Sigmoid colon (tissue), 7 donors: ENCODE data around the gene KMT2C. TPM values are rescaled to one million over a fixed set of nuclear protein-coding genes. Genes with fewer than 3 reads are reported as not detected.
A peak's percentile ranks its signal among the peaks of the same experiment; 100 is the strongest.
"Not testable (repeated sequence)": the region's sequence is repeated elsewhere in the genome, so short reads cannot be mapped to it uniquely, and the experiment has no call there.

Experiments
- DNase-seq: peaks from one replicate; pipeline ENCODE4 v3.0.0-alpha.2; 2019
- H3K27ac ChIP-seq, 4 donors: fragments of 200-600 bp; sonication (generic); one replicate each; pipeline ENCODE4 v1.5.1; 2016 to 2019; ENCODE audit warnings: mild to moderate bottlenecking in 1 of 4
- H3K27me3 ChIP-seq, 3 donors: fragments of 200-600 bp; sonication (generic); one replicate each; pipeline ENCODE4 v1.5.1; 2019; ENCODE audit warnings: mild to moderate bottlenecking in 1 of 3
- H3K36me3 ChIP-seq, 4 donors: fragments of 200-600 bp; sonication (generic); one replicate each; pipeline ENCODE4 v1.5.1; 2016 to 2019
- H3K4me1 ChIP-seq, 4 donors: fragments of 200-600 bp; sonication (generic); one replicate each; pipeline ENCODE4 v1.5.1; 2017 to 2019
- H3K4me3 ChIP-seq, 4 donors: fragments of 200-600 bp; sonication (generic); one replicate each; pipeline ENCODE4 v1.5.1; 2017 to 2019; ENCODE audit warnings: mild to moderate bottlenecking in 2 of 4, moderate library complexity in 1 of 4
- H3K9me3 ChIP-seq, 4 donors: fragments of 200-600 bp in 3 of 4; sonication (generic) in 3 of 4; one replicate each; pipeline versions ENCODE4 v1.5.1 to v1.6.1; 2013 to 2019
- CTCF ChIP-seq, 4 experiments: fragments of 450-650 bp in 3 of 4; fragments of 200-600 bp in 1 of 4; IDR thresholded peaks; one replicate each; pipeline ENCODE4 v1.5.1; 2016 to 2019; ENCODE audit warnings: antibody characterized with exemption in 4 of 4, mild to moderate bottlenecking in 3 of 4, moderate library complexity in 2 of 4
- EP300 ChIP-seq, 4 donors: sonication (generic); formaldehyde crosslinking; IDR thresholded peaks; one replicate each; pipeline ENCODE4 v1.6.1; 2017; ENCODE audit warnings: antibody characterized with exemption in 4 of 4
- POLR2A ChIP-seq, 2 donors: fragments of 450-650 bp; IDR thresholded peaks; one replicate each; pipeline ENCODE4 v1.6.1; 2016; ENCODE audit warnings: antibody characterized with exemption in 2 of 2, mild to moderate bottlenecking in 2 of 2, moderate library complexity in 2 of 2
- POLR2AphosphoS5 ChIP-seq, 4 donors: sonication (generic); formaldehyde crosslinking; IDR thresholded peaks; one replicate each; pipeline ENCODE4 v1.6.1; 2017; ENCODE audit warnings: antibody characterized with exemption in 4 of 4
- WGBS, 2 donors: extraction: QIAGEN DNeasy Blood & Tissue Kit; methylation state at CpG; one replicate each; pipeline ENCODE4 v1.1.7; 2013; 5-methylcytosine and 5-hydroxymethylcytosine counted together
- intact Hi-C: fragments of 100-400 bp; cut with DNase I; formaldehyde crosslinking; loops from one replicate; pipeline ENCODE4 v1.15.1; 2023
- polyA plus RNA-seq, 3 donors: library from polyadenylated mRNA; stranded (reverse); fragments of 200-250 nt; gene quantifications; one replicate each; pipeline ENCODE4 v1.2.3, GENCODE V29; 2013
- total RNA-seq, 4 donors: library from RNA; depleted of rRNA; stranded (reverse); fragments of >200 nt; gene quantifications; one replicate each; pipeline ENCODE4 v1.1.0, GENCODE V29; 2016
- donor health status: healthy with polysubstance abuse.
- donor health status: Bipolar disorder and iron deficiency.
- donor health status: healthy.

Gene KMT2C
- total and polyA plus RNA-seq, 7 donors = 7.4 to 75.6 (median 46.4) TPM

DNA sequence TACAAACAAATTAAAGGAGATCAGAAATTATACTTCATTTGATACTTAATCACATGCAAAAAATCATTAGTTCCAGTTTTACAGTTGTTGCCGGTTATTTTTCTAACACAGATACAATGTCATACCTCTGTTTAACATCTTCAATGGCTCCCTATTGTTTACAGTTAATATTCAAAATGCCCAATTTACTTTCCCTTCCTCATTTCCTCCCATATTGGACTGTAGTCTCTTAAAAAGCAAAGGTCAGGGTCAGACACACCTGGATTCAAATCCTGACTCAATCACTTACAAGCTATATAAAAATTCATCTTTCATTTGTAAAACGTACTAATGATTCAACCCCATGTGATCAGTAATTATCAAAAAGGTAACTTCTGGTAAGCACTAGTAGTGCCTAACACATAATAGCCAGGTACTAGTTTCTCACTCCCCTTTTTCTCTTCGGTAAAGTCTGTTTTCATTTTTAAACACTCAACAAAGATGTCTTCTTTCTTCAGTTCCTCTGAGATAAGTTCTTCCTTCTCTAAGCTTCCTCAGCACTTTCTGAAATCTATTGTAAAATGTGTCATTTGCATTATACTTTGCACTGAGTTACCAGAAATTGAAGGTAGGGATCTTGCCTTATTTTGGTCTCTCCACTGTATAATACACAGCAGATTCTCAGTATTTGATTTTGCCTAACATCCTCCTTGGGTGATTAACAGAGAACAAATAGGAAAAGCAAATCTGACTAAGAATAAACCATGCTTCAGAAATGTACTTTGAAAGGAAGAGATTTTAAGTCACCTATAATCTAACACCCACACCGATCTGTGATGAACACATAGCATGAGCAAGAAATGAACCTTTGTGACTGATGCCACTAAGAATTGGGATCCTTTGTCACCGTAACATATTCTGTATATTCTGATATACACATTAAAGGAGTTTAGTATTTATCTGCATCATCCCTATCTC is 16.1 kb downstream of the KMT2C start:
- no peak for DNase-seq
- H3K27me3 ChIP-seq = no peaks in the 10 kb centered on the region
- TF ChIP-seq POLR2A (IDR thresholded peaks at IDR 0.05) (no peak), CTCF (IDR thresholded peaks at IDR 0.05) (no peak), POLR2AphosphoS5 (IDR thresholded peaks at IDR 0.05) (no peak), EP300 (IDR thresholded peaks at IDR 0.05) (no peak)
- intact Hi-C loops = no loop called here
- no peaks in the 10 kb centered on the region for H3K36me3 ChIP-seq
- peaks cover 0 to 8% (median 7%) of the 10 kb centered on the region in 4 donors for H3K4me1 ChIP-seq
- no peak overlapping the region for H3K4me3 ChIP-seq
- H3K27ac ChIP-seq = no peak overlapping the region
- 84 to 85% methylated on average over 5 of the region's 5 CpGs for WGBS, 2 donors
- peaks cover 0 to 4% (median under 1%) of the 10 kb centered on the region in 4 donors for H3K9me3 ChIP-seq

DNA sequence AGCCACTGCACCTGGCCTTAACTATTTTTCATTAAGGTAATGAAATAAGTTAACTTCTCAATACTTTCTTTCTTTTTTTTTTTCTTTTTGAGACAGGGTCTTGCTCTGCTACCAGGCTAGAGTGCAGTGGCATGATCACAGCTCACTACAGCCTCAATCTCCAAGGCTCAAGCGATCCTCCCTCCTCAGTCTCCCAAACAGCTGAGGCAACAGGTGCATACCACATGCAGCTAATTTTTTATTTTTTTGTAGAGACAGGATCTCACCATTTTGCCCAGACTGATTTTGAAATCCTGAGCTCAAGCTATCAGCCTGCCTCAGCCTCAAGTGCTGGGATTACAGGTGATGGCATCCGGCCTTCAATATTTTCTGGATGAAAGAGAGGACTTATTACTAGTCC is 21.0 kb downstream of the KMT2C start:
- peaks cover 0 to 14% (median 2%) of the 10 kb centered on the region in 4 donors for H3K4me1 ChIP-seq
- H3K4me3 ChIP-seq = no peak overlapping the region
- H3K36me3 ChIP-seq = no peaks in the 10 kb centered on the region
- H3K27ac ChIP-seq = no peak overlapping the region
- no peaks in the 10 kb centered on the region for H3K9me3 ChIP-seq
- DNase-seq = no peak
- WGBS, 2 donors = 89 to 94% methylated on average over 2 of the region's 2 CpGs
- intact Hi-C loops = no loop called here
- no peak for TF ChIP-seq POLR2A (IDR thresholded peaks at IDR 0.05)
- H3K27me3 ChIP-seq = no peaks in the 10 kb centered on the region

DNA sequence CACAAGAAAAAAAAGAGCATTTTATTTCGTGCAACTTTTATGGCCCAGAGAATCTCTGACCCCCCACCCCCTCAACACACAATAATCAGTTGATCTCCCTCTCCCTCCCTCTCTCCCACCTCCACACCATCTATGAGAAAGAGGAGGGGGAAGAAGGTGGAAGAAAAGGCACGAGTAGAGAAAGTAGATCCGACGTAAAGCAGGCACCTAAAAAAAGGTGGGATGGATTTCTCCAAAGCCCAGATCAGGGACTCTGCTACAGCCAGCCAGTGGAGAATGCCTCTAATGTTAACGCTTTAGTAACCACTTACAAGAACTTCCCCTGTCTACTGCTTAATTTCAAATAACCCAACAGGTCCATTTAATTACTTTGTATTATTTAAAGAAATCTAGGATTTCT is 24.4 kb downstream of the KMT2C start:
- DNase-seq = no peak
- WGBS, 2 donors = 46 to 53% methylated on average over 5 of the region's 5 CpGs

DNA sequence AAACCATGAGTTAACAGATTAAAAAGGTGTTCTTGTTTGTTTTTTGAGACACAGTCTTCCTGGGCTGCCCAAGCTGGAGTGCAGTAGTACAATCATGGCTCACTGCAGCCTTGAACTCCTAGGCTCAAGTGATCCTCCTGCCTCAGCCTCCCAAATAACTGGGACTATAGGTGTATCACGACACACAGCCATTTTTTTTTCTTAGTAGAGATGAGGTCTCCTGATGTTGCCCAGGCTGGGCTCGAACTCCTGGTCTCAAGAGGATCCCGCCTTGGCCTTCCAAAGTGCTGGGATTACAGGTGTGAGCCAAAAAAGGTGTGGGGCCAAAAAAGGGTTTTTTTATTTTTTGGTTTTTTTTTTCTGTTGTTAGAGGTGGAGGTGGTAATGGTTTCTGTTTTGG is 29.3 kb downstream of the KMT2C start:
- TF ChIP-seq POLR2A (IDR thresholded peaks at IDR 0.05) = no peak
- no peak for TF ChIP-seq POLR2AphosphoS5 (IDR thresholded peaks at IDR 0.05)
- no peak for TF ChIP-seq EP300 (IDR thresholded peaks at IDR 0.05)
- no peak for TF ChIP-seq CTCF (IDR thresholded peaks at IDR 0.05)
- H3K4me3 ChIP-seq = no peak overlapping the region
- H3K27me3 ChIP-seq = no peaks in the 10 kb centered on the region
- H3K4me1 ChIP-seq = peaks cover 0 to 7% (median 2%) of the 10 kb centered on the region in 4 donors
- no peaks in the 10 kb centered on the region for H3K36me3 ChIP-seq
- peaks cover 0 to 9% (median 0%) of the 10 kb centered on the region in 4 donors for H3K9me3 ChIP-seq
- 32 to 34% methylated on average over 3 of the region's 3 CpGs for WGBS, 2 donors
- DNase-seq = peak; percentile 70
- intact Hi-C loops = no loop called here
- no peak overlapping the region for H3K27ac ChIP-seq

More for the DNA sequence above, 24.4 kb downstream of the KMT2C start:
- H3K9me3 ChIP-seq = peaks cover 0 to 3% (median 0%) of the 10 kb centered on the region in 4 donors
- H3K27ac ChIP-seq = no peak overlapping the region
- no peak for TF ChIP-seq EP300 (IDR thresholded peaks at IDR 0.05)
- TF ChIP-seq POLR2AphosphoS5 (IDR thresholded peaks at IDR 0.05) = no peak
- TF ChIP-seq POLR2A (IDR thresholded peaks at IDR 0.05) = no peak
- no peak for TF ChIP-seq CTCF (IDR thresholded peaks at IDR 0.05)
- H3K27me3 ChIP-seq = no peaks in the 10 kb centered on the region
- no peaks in the 10 kb centered on the region for H3K36me3 ChIP-seq
- H3K4me1 ChIP-seq = peaks cover 0 to 14% (median 2%) of the 10 kb centered on the region in 4 donors
- H3K4me3 ChIP-seq = no peak overlapping the region
- intact Hi-C loops = no loop called here

GRCh38 chr7:152406030-152406429 is 29.8 kb downstream of the KMT2C start:
- intact Hi-C loops, H3K27me3 ChIP-seq, H3K36me3 ChIP-seq, H3K4me1 ChIP-seq, H3K4me3 ChIP-seq, H3K27ac ChIP-seq, H3K9me3 ChIP-seq: not testable (repeated sequence)
- 68 to 70% methylated on average over 2 of the region's 2 CpGs for WGBS, 2 donors
- peak; percentile 68 for DNase-seq
- TF ChIP-seq EP300 (IDR thresholded peaks at IDR 0.05) = peak in 1 of 4 donors; percentile 13
